GM21423 (cell line): ENCODE results near the gene PIK3R4.

Source experiments
- ATAC-seq: cut with Tn5 transposase; IDR thresholded peaks from one replicate; pipeline ENCODE4 v1.9.1; 2021; ENCODE audit warnings: mild to moderate bottlenecking, moderate library complexity; ENCODE audit not compliant: unreplicated experiment

PIK3R4 gene

GRCh38 chr3:130688697-130689470 is 57.7 kb downstream of the PIK3R4 start:
- no peak for ATAC-seq

GRCh38 chr3:130688015-130688688 is 58.5 kb downstream of the PIK3R4 start:
- ATAC-seq: peak; percentile 53

DNA sequence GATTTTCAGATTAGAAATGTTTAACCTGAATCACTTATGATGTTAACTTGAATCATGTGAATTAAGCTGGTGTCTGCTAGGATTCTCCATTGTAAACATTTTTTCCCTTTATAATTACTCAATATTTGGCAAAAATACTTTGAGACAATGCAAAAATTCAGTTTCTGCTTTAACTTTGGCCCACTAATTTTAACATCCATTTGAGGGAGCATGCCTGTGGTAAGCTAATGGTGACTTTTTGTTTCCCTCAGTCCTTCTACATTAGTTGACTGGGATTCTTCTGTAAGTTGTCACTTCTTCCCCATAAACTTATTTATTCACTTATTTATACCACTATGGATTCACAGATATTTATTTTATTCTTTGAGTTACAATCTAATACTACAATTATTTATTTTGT is 59.3 kb downstream of the PIK3R4 start:
- ATAC-seq: no peak

DNA sequence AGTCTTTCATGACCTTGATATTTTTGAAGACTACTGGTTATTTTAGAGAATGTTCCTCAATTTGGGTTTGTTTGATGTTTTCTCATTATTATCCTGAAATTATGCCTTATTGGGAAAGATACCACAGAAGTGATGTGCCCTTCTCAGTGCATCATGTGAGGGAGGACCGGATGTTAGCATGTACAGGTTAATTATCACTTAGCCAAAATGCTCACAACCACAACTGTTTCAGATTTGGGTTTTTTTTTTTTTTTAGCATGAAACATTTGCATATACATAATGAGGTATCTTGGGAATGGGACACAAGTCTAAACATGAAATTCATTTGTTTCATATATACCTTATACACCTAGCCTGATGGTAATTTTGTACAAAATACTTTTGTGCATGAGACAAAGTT is 59.8 kb downstream of the PIK3R4 start:
- peak; percentile 44 for ATAC-seq

GRCh38 chr3:130682131-130682530 is 64.5 kb downstream of the PIK3R4 start:
- no peak for ATAC-seq

GRCh38 chr3:130679218-130679617 is 67.4 kb downstream of the PIK3R4 start:
- no peak for ATAC-seq

DNA sequence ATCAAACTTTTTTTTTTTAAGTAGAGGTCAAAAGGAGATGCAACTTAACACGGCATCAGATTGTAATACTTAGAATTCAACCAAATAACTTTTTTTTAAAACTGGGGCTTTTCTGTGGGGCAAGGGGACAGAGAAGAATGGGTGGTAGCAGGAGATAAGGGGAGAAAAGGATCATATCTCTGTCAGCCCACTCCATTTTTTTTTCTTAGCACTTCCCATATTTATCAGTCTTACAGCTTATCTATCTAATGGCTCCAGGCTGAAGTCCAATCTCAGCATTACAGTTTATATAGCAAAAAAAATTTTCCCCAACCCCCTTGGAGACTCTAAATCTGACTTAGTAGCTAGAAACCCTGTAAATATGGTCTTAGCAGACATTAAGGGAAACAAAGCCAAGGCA is 69.3 kb downstream of the PIK3R4 start:
- no peak for ATAC-seq

DNA sequence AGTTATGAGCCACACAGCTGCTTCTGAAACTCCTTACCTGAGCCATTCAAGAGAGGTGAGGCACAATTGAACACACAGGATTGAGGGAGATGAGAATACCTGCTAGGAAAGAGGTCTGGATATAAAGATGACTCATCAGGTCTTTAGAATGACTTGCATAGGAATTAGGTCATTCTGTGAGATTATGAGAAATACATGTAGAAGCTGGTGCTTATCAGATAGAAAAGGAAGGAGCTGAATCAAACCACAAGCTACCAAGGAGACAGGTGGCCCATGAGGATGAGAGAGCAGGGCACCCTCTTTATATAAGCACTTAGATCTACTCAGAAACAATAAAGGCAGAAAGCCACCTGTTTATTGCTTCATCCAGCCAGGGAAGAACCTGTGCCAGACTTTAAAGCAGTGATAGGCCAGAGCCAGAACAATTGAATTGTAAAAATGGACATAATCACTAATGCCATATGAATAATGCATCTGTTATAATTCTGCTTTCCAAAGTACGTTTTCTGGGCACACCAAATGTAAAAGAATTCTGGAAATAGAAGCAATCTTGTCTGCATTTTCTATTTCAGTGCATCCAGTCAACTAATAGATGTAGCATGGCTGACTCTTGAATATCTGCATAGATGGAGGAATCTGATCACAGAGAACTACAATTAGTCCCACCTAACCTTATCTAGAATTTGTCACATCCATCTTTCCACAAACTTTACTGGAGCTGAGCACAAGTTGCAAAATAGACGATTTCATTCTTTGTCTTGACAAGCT is 74.9 kb downstream of the PIK3R4 start:
- ATAC-seq: no peak

DNA sequence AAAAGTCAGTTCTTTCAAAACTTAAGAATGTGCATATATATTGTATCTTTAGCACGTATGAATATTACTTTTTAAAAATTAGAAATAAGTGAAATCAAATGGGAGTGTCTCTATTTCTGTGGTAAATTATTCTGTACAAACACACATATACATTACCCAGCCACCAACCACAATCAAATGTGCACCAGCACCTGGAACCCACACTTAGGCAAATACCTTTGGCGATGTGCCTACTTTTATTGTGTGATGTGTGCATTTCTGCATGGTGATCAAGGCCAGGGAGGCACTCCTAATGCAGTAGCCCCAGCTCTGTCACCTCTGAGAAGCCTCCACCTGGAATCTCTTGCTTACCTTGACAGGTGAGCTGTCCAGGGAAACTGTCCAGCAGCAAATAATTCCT is 76.9 kb downstream of the PIK3R4 start:
- no peak for ATAC-seq

DNA sequence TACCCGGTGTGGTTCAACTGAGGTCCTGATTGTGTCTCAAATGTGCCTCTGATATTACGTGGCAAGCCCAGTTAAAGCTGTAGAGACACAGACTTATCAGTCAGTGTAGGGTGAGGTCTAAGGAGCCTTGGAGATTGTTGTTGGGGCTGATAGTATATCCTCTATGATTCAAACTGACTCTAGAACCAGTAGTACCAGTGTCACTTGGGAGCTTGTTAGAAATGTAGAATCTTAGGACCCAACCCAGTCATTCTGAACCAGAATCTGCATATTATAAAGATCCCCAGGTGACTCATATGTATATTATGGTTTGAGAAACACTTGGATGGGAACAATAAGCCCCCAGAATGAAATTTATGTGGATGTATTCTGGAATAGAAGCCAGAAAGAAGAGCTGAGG is 83.5 kb downstream of the PIK3R4 start:
- ATAC-seq: no peak

DNA sequence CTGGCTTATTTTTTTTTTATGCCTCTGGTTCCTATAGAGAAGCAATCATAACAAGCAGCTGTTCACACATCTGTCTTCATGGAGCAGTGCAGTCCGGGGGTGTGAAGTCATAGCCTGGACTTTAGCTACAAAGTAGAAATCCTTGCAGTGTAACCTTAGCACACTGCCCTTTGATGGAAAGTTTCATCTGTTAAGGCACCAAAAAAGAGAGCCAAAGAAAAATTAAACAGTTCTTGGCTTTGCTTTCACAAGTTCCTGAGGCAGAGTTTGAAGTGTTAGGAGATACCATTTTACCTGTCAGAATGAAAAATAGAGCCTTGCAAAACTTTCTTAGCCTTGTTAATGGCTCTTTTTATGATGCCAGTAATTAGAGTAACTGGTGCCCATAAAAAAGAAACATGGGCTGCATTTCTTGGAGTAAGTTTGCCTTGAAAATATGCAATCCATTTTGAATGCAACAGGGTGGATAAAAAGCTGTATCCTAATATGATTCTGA is 84.1 kb downstream of the PIK3R4 start:
- ATAC-seq: no peak

DNA sequence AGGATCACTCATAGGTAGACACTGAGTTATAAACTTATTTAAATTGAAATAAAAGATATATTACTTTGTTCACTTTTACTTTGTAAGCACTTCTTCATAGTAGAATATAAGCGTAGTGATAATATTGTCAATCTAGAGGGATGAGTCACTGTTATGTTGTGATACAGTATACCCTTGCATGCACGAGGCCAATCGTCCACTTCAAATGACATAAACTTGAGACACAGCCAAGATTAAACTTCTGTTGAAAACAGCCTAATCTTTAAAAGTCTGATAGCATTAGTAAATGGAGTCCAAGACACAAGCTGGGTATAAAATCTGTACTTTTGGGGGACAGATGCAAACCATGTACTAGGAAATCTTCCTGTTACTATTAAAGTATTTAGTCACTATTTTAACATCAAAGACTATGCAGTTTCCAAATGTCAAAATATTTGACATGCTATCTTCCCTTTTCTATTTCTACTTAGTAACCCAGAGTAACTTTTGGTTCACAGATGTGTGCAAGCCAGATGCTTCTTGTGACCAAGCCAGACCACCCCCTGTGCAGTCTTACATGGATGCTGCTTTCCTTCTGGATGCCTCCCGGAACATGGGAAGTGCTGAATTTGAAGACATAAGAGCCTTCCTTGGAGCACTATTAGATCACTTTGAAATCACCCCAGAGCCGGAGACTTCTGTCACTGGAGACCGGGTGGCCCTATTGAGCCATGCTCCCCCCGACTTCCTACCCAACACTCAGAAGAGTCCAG is 85.3 kb downstream of the PIK3R4 start:
- no peak for ATAC-seq

GRCh38 chr3:130659911-130660310 is 86.7 kb downstream of the PIK3R4 start:
- no peak for ATAC-seq

DNA sequence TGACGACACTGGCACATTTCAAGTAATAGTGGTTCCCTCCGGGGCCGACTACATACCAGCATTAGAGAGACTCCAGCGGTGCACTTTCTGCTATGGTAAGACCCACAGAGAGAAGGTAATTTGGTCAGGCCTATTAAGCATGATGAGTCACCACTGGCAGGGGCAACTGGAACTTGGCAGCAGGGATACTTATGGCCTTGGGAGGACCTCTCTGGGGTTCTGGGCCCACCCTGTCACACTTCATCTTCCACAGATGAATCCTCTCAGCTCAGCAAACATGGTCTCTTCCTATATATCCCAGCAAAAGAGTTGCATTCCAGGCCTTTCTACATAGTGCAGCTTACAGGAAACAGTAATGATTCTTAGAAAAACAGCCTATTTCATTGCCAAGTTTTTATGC is 88.0 kb downstream of the PIK3R4 start:
- no peak for ATAC-seq

DNA sequence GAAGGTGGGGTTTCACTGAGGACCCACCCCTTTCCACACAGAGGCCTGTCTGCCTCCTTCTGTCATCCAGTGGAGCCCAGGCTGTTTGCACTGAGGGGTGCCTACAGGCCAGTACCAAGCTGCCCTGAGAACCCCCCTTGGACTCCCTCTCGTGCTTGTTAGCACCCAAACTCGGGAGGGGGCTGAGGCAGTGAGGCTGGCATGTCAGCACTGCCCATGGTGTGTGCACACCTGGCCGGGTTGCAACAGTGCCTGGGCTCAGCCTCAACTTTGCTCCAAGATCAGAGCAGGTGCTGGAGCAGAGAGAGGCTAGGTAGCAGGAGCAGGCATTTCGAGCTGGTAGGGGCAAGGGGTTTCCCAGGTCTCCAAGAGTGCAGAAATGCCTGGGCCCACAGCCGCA is 90.0 kb downstream of the PIK3R4 start:
- no peak for ATAC-seq

GRCh38 chr3:130654921-130655320 is 91.7 kb downstream of the PIK3R4 start:
- no peak for ATAC-seq

GRCh38 chr3:130654091-130654490 is 92.5 kb downstream of the PIK3R4 start:
- ATAC-seq: no peak

GRCh38 chr3:130649061-130649654 is 97.5 kb downstream of the PIK3R4 start:
- ATAC-seq: no peak

DNA sequence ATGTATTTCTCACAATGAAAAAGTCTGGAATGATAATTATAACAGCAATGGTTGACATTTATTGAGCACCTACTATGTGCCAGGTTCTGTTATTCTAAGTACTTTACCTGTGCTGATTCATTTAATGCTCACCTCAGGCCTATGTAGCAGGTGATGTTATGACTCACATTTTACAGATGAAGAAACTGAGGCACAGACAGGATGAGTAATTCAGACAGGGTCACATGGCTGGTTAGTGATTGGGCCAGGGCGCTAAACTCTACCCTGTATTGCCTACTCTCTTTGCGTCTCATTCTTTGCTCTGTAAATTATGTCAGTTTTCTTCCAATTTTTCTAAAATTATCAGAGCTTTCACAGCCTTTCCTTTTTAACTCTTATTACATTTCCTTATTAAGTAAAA is 98.3 kb downstream of the PIK3R4 start:
- ATAC-seq: no peak

- no peak for ATAC-seq
Measured at GRCh38 chr3:130645261-130645660, 101.4 kb downstream of the PIK3R4 start.
